Measurements from ENCODE around the gene PCMTD2.

The PCMTD2 gene

GRCh38 chr20:64219730-64220129 is 35.8 kb upstream of the PCMTD2 start:
- H3K27me3 Mint-ChIP-seq: peaks cover 7 to 20% of the 10 kb centered on the region in 2 donors
- ATAC-seq (replicated peaks): no peak
- no peak overlapping the region for H3K27ac Mint-ChIP-seq
- H3K4me1 Mint-ChIP-seq: no peaks in the 10 kb centered on the region
- DNase-seq: no peak
- H3K9me3 Mint-ChIP-seq: no peaks in the 10 kb centered on the region
- no peaks in the 10 kb centered on the region for H3K36me3 Mint-ChIP-seq
- no peak overlapping the region for H3K4me3 Mint-ChIP-seq

GRCh38 chr20:64220420-64220819 is 35.1 kb upstream of the PCMTD2 start:
- Mint-ChIP-seq H3K4me1 (no peaks in the 10 kb centered on the region), H3K36me3 (no peaks in the 10 kb centered on the region), H3K27me3 (peaks cover 7 to 22% of the 10 kb centered on the region in 2 donors), H3K4me3 (no peak overlapping the region), H3K27ac (no peak overlapping the region), H3K9me3 (no peaks in the 10 kb centered on the region)
- DNase-seq: no peak
- ATAC-seq (replicated peaks): no peak

GRCh38 chr20:64220891-64221527 is 34.5 kb upstream of the PCMTD2 start:
- Mint-ChIP-seq H3K27ac (no peak overlapping the region), H3K27me3 (peaks cover 7 to 22% of the 10 kb centered on the region in 2 donors), H3K36me3 (no peaks in the 10 kb centered on the region), H3K4me1 (no peaks in the 10 kb centered on the region), H3K4me3 (no peak overlapping the region), H3K9me3 (no peaks in the 10 kb centered on the region)
- no peak for ATAC-seq (replicated peaks)
- no peak for DNase-seq

- Mint-ChIP-seq H3K36me3 (no peaks in the 10 kb centered on the region), H3K4me3 (no peak overlapping the region), H3K27ac (no peak overlapping the region), H3K4me1 (no peaks in the 10 kb centered on the region), H3K9me3 (no peaks in the 10 kb centered on the region), H3K27me3 (peaks cover 7 to 26% of the 10 kb centered on the region in 2 donors)
- no peak for ATAC-seq (replicated peaks)
- DNase-seq: no peak
Observed at GRCh38 chr20:64222291-64222735, 33.2 kb upstream of the PCMTD2 start.

- Mint-ChIP-seq H3K9me3 (no peaks in the 10 kb centered on the region), H3K27me3 (peaks cover 8 to 26% of the 10 kb centered on the region in 2 donors), H3K4me3 (no peak overlapping the region), H3K4me1 (no peaks in the 10 kb centered on the region), H3K27ac (no peak overlapping the region), H3K36me3 (no peaks in the 10 kb centered on the region)
- no peak for DNase-seq
- ATAC-seq (replicated peaks): no peak
Observed at GRCh38 chr20:64222851-64223525, 32.6 kb upstream of the PCMTD2 start.

- Mint-ChIP-seq H3K4me1 (no peaks in the 10 kb centered on the region), H3K27me3 (peaks cover 13 to 30% of the 10 kb centered on the region in 2 donors), H3K9me3 (no peaks in the 10 kb centered on the region), H3K36me3 (no peaks in the 10 kb centered on the region), H3K4me3 (no peak overlapping the region), H3K27ac (no peak overlapping the region)
- DNase-seq (no peak), ATAC-seq (replicated peaks) (no peak)
Observed at GRCh38 chr20:64223526-64224067, 32.0 kb upstream of the PCMTD2 start.

GRCh38 chr20:64224351-64225170 is 31.0 kb upstream of the PCMTD2 start:
- no peaks in the 10 kb centered on the region for H3K9me3 Mint-ChIP-seq
- H3K4me3 Mint-ChIP-seq: no peak overlapping the region
- peaks cover 13 to 25% of the 10 kb centered on the region in 2 donors for H3K27me3 Mint-ChIP-seq
- H3K27ac Mint-ChIP-seq: no peak overlapping the region
- no peaks in the 10 kb centered on the region for H3K4me1 Mint-ChIP-seq
- no peaks in the 10 kb centered on the region for H3K36me3 Mint-ChIP-seq
- no peak for ATAC-seq (replicated peaks)
- DNase-seq: no peak

- H3K9me3 Mint-ChIP-seq: no peaks in the 10 kb centered on the region
- H3K27me3 Mint-ChIP-seq: peaks cover 13 to 28% of the 10 kb centered on the region in 2 donors
- no peaks in the 10 kb centered on the region for H3K4me1 Mint-ChIP-seq
- H3K36me3 Mint-ChIP-seq: no peaks in the 10 kb centered on the region
- no peak for DNase-seq
- no peak for ATAC-seq (replicated peaks)
- no peak overlapping the region for H3K4me3 Mint-ChIP-seq
- H3K27ac Mint-ChIP-seq: no peak overlapping the region
Observed at GRCh38 chr20:64225171-64225595, 30.4 kb upstream of the PCMTD2 start.

GRCh38 chr20:64225828-64226598 is 29.5 kb upstream of the PCMTD2 start:
- no peak for ATAC-seq (replicated peaks)
- no peaks in the 10 kb centered on the region for H3K9me3 Mint-ChIP-seq
- no peak for DNase-seq
- no peak overlapping the region for H3K4me3 Mint-ChIP-seq
- H3K27me3 Mint-ChIP-seq: peaks cover 13 to 28% of the 10 kb centered on the region in 2 donors
- no peaks in the 10 kb centered on the region for H3K4me1 Mint-ChIP-seq
- no peak overlapping the region for H3K27ac Mint-ChIP-seq
- no peaks in the 10 kb centered on the region for H3K36me3 Mint-ChIP-seq

- Mint-ChIP-seq H3K27ac (no peak overlapping the region), H3K4me1 (no peaks in the 10 kb centered on the region), H3K36me3 (no peaks in the 10 kb centered on the region), H3K27me3 (peaks cover 13 to 28% of the 10 kb centered on the region in 2 donors), H3K4me3 (no peak overlapping the region), H3K9me3 (no peaks in the 10 kb centered on the region)
- DNase-seq (no peak), ATAC-seq (replicated peaks) (no peak)
Observed at GRCh38 chr20:64226686-64227580, 28.6 kb upstream of the PCMTD2 start.

GRCh38 chr20:64228086-64228653 is 27.4 kb upstream of the PCMTD2 start:
- no peak overlapping the region for H3K27ac Mint-ChIP-seq
- ATAC-seq (replicated peaks) (no peak), DNase-seq (no peak)
- H3K36me3 Mint-ChIP-seq: no peaks in the 10 kb centered on the region
- no peaks in the 10 kb centered on the region for H3K9me3 Mint-ChIP-seq
- H3K4me1 Mint-ChIP-seq: no peaks in the 10 kb centered on the region
- no peak overlapping the region for H3K4me3 Mint-ChIP-seq
- H3K27me3 Mint-ChIP-seq: peaks cover 9 to 25% of the 10 kb centered on the region in 2 donors

GRCh38 chr20:64228751-64229506 is 26.6 kb upstream of the PCMTD2 start:
- DNase-seq: no peak
- Mint-ChIP-seq H3K4me3 (no peak overlapping the region), H3K9me3 (no peaks in the 10 kb centered on the region)

More at GRCh38 chr20:64228751-64229506, 26.6 kb upstream of the PCMTD2 start:
- Mint-ChIP-seq H3K27me3 (peaks cover 6 to 17% of the 10 kb centered on the region in 2 donors), H3K4me1 (peaks cover 0 to 3% of the 10 kb centered on the region in 2 donors), H3K36me3 (no peaks in the 10 kb centered on the region), H3K27ac (no peak overlapping the region)
- no peak for ATAC-seq (replicated peaks)
